ENCODE measurements around the gene ADGRA1.

ADGRA1 gene

GRCh38 chr10:133091316-133091715 lies 3.6 kb downstream of the ADGRA1 start:
- DNase-seq: no peak
- Histone ChIP-seq H3K36me3 (no peaks in the 10 kb centered on the region), H3K9me3 (no peaks in the 10 kb centered on the region), H3K4me1 (no peaks in the 10 kb centered on the region), H3K27me3 (peaks cover 94% of the 10 kb centered on the region), H3K4me3 (ENCODE audit: low read depth, low read length) (no peak overlapping the region)
- no peak for TF ChIP-seq CTCF (IDR thresholded peaks at IDR 0.05; ENCODE audit: low read depth, low read length)

GRCh38 chr10:133093291-133093690 lies 5.6 kb downstream of the ADGRA1 start:
- no peak for TF ChIP-seq CTCF (IDR thresholded peaks at IDR 0.05; ENCODE audit: low read depth, low read length)
- H3K36me3 ChIP-seq: no peaks in the 10 kb centered on the region
- no peaks in the 10 kb centered on the region for H3K9me3 ChIP-seq
- no peak overlapping the region for H3K4me3 ChIP-seq (ENCODE audit: low read depth, low read length)
- no peaks in the 10 kb centered on the region for H3K4me1 ChIP-seq
- no peak for DNase-seq
- peaks cover 86% of the 10 kb centered on the region for H3K27me3 ChIP-seq

GRCh38 chr10:133094286-133094685 lies 6.6 kb downstream of the ADGRA1 start:
- TF ChIP-seq CTCF (IDR thresholded peaks at IDR 0.05; ENCODE audit: low read depth, low read length): no peak
- no peaks in the 10 kb centered on the region for H3K36me3 ChIP-seq
- peaks cover 76% of the 10 kb centered on the region for H3K27me3 ChIP-seq
- H3K4me3 ChIP-seq (ENCODE audit: low read depth, low read length): no peak overlapping the region
- no peaks in the 10 kb centered on the region for H3K9me3 ChIP-seq
- DNase-seq: no peak
- H3K4me1 ChIP-seq: no peaks in the 10 kb centered on the region

DNA sequence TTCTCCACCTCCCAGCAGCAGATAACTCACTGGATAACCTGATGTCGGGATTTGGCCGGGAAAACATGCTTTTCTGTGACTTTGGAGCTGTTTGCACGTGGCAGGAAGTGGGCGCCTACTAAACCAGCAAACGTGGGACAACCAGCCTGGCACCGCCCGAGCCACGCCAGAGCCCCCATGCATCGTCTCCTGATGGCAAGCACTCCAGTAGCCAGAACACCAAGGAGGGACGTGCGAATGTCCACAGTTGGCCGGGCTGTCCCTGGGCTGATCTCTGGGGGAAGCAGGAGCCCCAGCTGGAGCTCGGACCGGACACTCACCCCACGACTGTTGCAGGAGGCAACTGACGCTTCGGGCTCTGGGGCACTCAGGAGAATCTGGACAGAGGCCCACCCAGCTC lies 7.1 kb downstream of the ADGRA1 start:
- no peaks in the 10 kb centered on the region for H3K36me3 ChIP-seq
- no peak overlapping the region for H3K4me3 ChIP-seq (ENCODE audit: low read depth, low read length)
- H3K4me1 ChIP-seq: no peaks in the 10 kb centered on the region
- H3K9me3 ChIP-seq: no peaks in the 10 kb centered on the region
- peaks cover 70% of the 10 kb centered on the region for H3K27me3 ChIP-seq
- no peak for DNase-seq
- TF ChIP-seq CTCF (IDR thresholded peaks at IDR 0.05; ENCODE audit: low read depth, low read length): no peak

GRCh38 chr10:133095586-133095985 lies 7.9 kb downstream of the ADGRA1 start:
- DNase-seq: no peak
- H3K36me3 ChIP-seq: no peaks in the 10 kb centered on the region
- peaks cover 63% of the 10 kb centered on the region for H3K27me3 ChIP-seq
- no peaks in the 10 kb centered on the region for H3K4me1 ChIP-seq
- TF ChIP-seq CTCF (IDR thresholded peaks at IDR 0.05; ENCODE audit: low read depth, low read length): no peak
- H3K4me3 ChIP-seq (ENCODE audit: low read depth, low read length): no peak overlapping the region
- no peaks in the 10 kb centered on the region for H3K9me3 ChIP-seq

DNA sequence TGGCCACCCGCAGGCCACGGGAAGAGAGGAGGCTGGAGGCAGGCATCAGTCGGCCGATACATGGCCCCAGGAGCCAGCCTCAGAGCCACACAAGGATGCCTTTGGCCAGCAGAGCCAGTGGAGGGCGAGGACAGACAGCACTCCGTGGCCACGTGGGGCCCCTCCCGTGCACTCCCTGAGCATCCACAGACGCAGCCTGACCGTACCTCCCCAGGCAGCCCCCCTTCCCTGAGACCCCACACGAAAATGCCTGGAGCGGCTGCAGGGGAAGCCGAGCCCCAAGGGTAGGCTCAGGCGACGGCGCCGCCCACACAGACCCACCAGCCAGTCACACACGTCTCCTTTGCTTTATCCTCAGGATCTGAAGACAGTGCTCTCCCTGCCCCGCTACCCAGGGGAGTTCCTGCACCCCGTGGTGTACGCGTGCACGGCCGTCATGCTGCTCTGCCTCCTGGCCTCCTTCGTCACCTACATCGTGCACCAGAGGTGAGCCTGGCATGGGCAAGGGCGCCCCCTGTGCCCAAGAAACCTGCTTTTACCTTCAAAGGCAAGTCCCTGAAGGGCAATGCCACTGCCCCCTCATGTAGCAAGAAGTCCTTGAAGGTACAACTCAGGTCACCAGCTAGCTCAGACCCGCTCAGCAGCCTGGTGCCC lies 9.0 kb downstream of the ADGRA1 start:
- DNase-seq: no peak
- Histone ChIP-seq H3K9me3 (no peaks in the 10 kb centered on the region), H3K4me3 (ENCODE audit: low read depth, low read length) (no peak overlapping the region), H3K27me3 (peaks cover 53% of the 10 kb centered on the region), H3K4me1 (no peaks in the 10 kb centered on the region), H3K36me3 (no peaks in the 10 kb centered on the region)
- no peak for TF ChIP-seq CTCF (IDR thresholded peaks at IDR 0.05; ENCODE audit: low read depth, low read length)

All from BE2C (cell line).